ENCODE results near the gene TGFBR3.

DNA sequence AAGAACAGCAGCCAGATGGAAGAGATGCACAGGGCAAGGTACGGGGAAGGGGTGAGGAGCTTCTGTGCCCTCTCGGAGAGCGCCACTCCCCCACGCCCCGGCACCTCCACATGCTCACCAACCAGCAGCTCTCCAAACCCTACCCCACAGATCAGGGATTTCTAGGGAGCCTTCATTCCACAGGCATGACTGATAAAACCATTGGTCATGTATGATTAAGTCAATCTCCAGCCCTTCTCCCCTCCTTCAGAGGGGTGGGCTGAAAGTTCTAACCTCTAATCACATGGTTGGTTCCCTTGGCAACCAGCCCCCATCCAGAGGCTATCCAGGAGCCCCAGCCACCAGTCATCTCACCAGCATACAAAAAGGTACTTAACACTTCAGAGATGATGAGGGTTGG is 144.7 kb downstream of the TGFBR3 start:
- TF ChIP-seq, protein P1, sequence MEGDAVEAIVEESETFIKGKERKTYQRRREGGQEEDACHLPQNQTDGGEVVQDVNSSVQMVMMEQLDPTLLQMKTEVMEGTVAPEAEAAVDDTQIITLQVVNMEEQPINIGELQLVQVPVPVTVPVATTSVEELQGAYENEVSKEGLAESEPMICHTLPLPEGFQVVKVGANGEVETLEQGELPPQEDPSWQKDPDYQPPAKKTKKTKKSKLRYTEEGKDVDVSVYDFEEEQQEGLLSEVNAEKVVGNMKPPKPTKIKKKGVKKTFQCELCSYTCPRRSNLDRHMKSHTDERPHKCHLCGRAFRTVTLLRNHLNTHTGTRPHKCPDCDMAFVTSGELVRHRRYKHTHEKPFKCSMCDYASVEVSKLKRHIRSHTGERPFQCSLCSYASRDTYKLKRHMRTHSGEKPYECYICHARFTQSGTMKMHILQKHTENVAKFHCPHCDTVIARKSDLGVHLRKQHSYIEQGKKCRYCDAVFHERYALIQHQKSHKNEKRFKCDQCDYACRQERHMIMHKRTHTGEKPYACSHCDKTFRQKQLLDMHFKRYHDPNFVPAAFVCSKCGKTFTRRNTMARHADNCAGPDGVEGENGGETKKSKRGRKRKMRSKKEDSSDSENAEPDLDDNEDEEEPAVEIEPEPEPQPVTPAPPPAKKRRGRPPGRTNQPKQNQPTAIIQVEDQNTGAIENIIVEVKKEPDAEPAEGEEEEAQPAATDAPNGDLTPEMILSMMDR (IDR thresholded peaks at IDR 0.05) = no peak
- TF ChIP-seq TCF7L2 (IDR thresholded peaks at IDR 0.05; ENCODE audit: low read depth, low read length) (no peak), REST (IDR thresholded peaks at IDR 0.05; ENCODE audit: insufficient read depth in 1 of 2, low read depth in 2 of 2, low read length in 1 of 2) (no peak), POLR2AphosphoS5 (IDR thresholded peaks at IDR 0.05; ENCODE audit: low read depth, low read length) (no peak)

All from Panc1 (cell line).